GM15510 (cell line): Measurements from ENCODE around the gene CD8B2.

Source experiments
- POLR2A ChIP-seq: IDR thresholded peaks from 3 replicates; pipeline ENCODE4 v1.6.1; 2011; ENCODE audit warnings: borderline replicate concordance; ENCODE audit not compliant: insufficient read length; ENCODE audit errors: extremely low read depth

CD8B2 gene

DNA sequence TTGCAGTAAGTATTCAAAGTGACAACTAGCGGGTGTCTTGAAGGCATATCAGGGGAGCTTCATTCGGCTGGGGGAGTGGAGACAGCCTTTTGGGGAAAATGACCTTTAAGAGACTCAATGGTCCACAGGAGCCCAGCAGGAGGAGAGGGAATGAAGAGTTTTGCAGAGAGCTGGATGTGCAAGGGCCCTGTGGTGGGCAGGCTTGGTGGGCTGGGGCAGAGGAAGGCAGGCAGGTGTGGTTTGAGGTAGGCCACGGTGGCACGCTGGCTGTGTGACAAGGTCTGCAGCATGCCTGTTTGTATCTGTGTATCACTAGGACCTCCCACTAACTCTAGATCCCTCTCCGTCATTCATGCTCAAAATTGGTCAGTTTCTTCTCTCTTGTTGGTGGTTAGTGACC is 53.7 kb downstream of the CD8B2 start:
- TF ChIP-seq POLR2A: no peak

GRCh38 chr2:106541333-106541732 is 54.2 kb downstream of the CD8B2 start:
- no peak for TF ChIP-seq POLR2A

DNA sequence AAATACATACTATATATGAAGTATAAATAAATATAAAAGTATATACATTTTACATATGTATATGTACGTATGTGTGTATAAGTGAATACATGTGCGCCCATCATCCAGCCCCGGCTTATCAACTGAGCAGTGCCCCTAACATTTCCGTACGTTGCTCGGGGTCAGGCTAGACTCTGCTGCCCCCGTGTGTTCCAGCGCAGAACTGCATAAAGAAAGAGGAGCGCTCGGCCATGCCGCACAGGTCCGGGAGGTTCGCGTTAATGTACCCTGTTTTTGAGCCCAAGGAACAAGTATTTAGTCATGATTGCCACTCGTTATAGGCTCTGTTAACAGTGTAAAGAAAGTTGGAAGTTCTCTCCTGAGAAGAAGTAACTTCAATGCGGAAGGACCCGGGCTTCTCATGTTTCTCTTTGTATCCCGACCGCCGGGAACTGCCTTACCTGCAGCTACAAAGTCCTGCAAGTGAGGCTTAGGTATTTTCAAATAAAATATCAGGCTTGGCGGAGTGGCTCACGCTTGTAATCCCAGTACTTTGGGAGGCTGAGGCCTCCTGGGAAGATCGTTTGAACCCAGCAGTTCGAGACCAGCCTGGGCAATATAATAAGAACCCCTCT is 55.7 kb downstream of the CD8B2 start:
- TF ChIP-seq POLR2A: no peak

- no peak for TF ChIP-seq POLR2A
Measured at GRCh38 chr2:106545007-106545406, 57.8 kb downstream of the CD8B2 start.

GRCh38 chr2:106546391-106546990 is 59.3 kb downstream of the CD8B2 start:
- no peak for TF ChIP-seq POLR2A

DNA sequence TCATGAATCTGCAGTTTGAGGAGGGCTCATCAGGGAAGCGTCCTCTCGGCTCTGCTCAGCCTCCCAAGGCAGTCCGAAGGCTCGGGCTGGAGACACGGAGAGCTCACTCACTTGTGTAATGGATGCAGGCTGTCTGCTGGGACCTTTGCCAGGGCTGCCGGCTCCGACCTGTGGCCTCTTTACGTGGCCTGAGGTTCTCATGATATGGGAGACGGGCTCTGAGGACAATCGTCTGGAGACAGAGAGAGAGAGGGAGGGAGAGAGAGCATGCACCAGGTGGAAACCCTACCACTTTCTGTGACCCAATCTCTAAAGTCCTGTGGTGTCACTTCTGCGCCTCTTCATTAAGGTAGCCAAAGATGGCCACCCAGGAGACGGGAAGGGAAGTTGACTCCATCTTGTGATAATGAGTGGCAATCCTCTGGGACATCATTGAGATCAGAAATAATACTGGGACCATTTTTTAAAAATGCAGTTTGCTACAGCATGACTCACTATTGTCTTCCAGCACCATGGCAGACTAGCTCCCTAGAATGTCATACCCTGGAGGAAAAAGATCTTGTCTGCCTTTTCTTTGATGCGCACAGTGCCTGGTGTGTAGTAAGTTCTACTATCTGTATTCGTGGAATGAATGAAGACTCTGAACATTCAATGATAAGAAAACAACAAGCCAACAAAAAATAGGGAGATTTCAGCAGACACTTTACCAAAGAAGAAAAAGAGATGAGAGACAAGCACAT is 60.2 kb downstream of the CD8B2 start:
- TF ChIP-seq POLR2A: no peak

DNA sequence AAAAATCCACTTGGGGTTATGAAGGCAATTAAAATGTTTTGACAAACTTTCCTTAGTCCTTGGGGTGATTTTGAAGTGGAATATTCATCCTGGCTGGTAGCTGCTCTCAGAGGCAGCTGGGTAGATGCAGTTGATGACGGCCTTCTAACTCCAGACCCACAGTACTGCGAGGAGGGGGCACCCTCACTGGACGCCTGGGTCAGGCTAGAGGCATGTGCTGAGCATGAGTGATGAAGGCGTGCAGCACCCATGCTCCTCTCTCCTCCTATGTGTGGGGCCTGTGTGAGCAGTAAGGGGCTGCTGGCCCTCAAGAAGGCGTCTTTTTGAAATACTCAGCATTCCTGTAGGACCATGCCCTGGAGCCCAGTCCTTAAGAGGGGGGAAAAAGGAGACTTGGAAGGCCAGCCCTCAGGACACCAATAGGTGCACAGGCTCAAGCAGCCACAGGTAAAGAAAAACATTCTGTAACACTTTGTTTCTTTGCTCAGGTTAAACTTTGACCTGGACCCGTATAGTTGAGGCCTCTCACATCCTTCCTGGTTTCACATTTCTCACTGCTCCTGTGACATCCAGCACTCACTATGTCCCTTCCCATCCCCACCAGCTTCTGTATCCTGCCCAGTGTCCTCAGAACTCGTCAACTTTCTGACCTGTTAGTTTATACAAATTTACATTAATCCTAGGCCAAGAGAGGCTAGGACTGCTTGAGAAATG is 64.4 kb downstream of the CD8B2 start:
- TF ChIP-seq POLR2A: no peak

GRCh38 chr2:106552921-106553320 is 65.8 kb downstream of the CD8B2 start:
- TF ChIP-seq POLR2A: no peak

GRCh38 chr2:106553321-106553720 is 66.2 kb downstream of the CD8B2 start:
- no peak for TF ChIP-seq POLR2A

GRCh38 chr2:106554411-106554810 is 67.2 kb downstream of the CD8B2 start:
- no peak for TF ChIP-seq POLR2A

DNA sequence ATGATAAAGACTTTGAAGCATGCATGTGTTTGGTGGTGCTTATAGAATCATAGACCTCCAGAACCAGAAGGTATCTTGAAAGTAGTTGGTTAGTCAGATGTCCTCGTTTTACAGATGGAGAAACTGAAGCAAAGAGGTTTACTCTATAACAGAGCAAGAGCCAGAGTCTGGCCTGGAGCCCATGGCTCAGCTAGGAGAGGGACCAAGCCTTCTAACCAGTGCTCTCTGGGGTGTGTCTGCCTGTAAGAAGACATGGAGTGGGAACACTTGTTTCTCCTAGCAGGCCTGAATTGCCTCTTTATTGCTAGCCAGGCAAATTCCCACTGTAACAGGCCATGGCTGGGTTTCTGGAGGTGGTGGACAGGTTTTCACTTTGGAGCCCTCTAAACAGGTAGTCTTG is 67.9 kb downstream of the CD8B2 start:
- no peak for TF ChIP-seq POLR2A

GRCh38 chr2:106560773-106561172 is 73.6 kb downstream of the CD8B2 start:
- TF ChIP-seq POLR2A: no peak

DNA sequence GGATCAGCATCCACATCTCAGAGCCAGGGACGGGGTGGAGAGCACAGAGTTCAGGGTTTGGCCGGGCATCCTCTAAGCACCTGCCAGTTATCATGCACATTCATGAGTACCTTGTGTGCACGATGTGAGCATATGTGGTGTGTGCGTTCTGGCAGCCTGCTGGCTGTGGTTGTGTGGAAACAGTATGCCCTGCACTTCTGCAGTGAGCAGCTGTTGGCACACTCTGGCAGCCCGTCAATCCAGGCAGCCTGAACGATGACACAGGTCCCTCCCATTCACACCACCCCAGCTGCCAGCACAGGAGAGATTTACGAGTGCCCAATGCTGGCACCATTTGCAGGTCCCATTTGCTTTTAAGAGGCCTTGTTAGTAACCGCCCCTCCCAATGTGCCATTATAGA is 74.2 kb downstream of the CD8B2 start:
- no peak for TF ChIP-seq POLR2A

- no peak for TF ChIP-seq POLR2A
Measured at GRCh38 chr2:106561803-106562202, 74.6 kb downstream of the CD8B2 start.

DNA sequence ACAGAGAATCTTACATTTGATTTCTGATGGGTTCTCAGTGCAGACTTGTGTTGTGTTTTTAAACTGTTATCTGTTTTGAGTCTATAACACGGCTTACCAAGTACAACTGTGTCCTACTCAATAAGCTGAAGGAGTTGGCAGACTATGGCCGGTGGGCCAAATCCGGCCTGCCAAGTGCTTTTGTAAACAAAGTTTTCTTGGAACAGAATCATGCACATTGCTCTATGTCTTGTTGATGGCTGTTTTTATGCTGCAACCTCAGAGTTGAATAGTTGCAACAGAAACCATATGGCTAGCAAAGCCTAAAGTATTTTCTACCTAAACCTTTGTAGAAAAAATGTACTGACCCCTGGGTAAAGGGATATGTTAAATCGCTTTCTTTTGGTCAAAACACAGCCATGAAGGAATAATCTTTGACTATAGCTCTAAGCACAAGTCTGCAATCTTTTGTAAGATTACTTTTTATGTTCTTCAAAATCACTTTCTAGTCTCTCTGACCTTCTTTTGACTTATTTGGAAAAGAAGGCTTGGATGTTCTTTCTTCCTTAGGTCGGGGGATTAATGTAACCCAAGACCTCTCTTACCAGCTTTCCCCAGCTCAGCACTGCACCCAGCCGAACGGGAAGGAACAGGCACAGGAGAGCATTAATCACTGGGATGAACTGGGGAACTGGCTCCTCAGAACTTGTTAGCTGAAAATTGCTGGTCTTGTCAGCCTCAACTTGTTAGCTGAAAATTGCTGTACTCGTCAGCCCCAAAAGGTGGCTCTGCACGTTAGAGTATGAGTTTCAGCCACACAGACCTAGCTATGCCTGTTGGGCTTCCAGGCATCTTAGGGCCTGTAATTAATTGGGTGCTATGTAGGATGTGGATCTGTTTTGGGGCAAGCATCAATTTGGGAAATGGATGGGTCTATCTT is 75.4 kb downstream of the CD8B2 start:
- no peak for TF ChIP-seq POLR2A

DNA sequence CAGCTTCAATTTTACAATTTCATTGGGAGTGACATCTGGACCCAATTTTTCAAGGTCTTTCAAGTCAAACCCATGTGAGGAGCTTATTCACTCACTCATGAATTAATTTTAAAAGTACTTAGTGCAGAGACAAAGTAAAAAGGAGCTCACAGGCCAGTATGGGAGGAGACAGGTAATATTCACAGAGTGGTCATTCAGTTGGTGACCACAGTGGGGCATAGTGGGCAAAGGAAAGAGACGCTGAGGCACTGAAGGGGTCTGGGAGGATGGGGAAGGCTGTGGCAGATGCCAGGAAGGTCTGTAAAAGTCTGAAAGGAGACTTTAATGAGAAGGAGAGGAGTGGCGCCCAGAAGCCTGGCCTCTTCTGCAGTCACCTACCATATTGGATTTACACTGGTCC is 76.0 kb downstream of the CD8B2 start:
- no peak for TF ChIP-seq POLR2A
